ENCODE measurements around the gene KHDC3L.

- TF ChIP-seq CTCF (IDR thresholded peaks at IDR 0.05) (no peak), POLR2A (IDR thresholded peaks at IDR 0.05) (no peak)
Measured at GRCh38 chr6:73363537-73363875, 1.0 kb downstream of the KHDC3L start.
